Head of caudate nucleus (tissue), 42 donors: ENCODE results near the gene CTNNA3.
A peak's percentile ranks its signal among the peaks of the same experiment; 100 is the strongest.

Experiments used
- DNase-seq, 42 donors: peaks; one replicate each; pipeline versions ENCODE4 v3.0.0 to v3.0.0-alpha.2; 2020 to 2021; ENCODE audit warnings: mixed read lengths in 7 of 42
- intact Hi-C: fragments of 100-400 bp; cut with DNase I; formaldehyde crosslinking; loops from one replicate; pipeline ENCODE4 v1.15.0; 2022

CTNNA3 gene

GRCh38 chr10:66780796-66781195 is 915.2 kb downstream of the CTNNA3 start:
- intact Hi-C loops = no loop called here
- DNase-seq = no peak

DNA sequence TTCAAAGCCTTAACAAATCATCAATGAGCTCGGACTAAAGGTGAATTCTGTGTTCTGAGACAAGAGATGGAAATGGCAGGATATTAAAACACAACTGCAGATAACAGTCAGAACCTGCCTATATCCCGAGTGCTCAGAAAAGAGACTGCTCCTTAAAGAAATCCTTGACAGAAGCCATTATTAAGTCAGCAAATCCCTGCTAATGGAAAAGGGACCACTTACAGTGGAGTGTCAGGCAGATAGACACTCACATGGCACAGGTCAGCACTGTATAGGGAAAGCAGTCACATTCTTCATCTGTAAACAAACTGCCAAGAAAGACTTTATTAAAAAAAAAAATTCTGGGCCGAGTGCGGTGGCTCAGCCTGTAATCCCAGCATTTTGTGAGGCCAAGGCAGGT is 917.6 kb downstream of the CTNNA3 start:
- no peak for DNase-seq
- intact Hi-C loops = no loop called here

DNA sequence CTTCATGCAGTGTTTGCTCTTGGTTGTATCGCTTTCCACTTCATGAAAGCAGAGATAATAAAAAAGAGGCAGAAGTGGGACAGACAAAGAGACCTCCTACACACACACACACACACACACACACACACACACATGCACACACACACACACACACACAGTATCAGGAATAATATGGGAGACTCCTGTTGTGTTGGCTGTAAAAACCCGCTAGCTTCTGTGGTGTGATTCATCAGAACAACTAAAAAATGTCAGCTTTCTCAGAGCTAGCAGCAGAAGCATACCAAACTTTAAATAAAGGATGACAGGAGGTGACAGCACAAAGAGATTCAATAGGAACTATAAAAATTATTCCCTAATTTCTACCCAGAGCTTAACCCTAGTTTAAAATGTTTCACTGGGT is 918.3 kb downstream of the CTNNA3 start:
- intact Hi-C loops = no loop called here
- peak in 12 of 42 donors; percentile 3 to 52 (median 18) for DNase-seq

GRCh38 chr10:66773472-66773817 is 922.5 kb downstream of the CTNNA3 start:
- no peak for DNase-seq
- intact Hi-C loops = no loop called here

DNA sequence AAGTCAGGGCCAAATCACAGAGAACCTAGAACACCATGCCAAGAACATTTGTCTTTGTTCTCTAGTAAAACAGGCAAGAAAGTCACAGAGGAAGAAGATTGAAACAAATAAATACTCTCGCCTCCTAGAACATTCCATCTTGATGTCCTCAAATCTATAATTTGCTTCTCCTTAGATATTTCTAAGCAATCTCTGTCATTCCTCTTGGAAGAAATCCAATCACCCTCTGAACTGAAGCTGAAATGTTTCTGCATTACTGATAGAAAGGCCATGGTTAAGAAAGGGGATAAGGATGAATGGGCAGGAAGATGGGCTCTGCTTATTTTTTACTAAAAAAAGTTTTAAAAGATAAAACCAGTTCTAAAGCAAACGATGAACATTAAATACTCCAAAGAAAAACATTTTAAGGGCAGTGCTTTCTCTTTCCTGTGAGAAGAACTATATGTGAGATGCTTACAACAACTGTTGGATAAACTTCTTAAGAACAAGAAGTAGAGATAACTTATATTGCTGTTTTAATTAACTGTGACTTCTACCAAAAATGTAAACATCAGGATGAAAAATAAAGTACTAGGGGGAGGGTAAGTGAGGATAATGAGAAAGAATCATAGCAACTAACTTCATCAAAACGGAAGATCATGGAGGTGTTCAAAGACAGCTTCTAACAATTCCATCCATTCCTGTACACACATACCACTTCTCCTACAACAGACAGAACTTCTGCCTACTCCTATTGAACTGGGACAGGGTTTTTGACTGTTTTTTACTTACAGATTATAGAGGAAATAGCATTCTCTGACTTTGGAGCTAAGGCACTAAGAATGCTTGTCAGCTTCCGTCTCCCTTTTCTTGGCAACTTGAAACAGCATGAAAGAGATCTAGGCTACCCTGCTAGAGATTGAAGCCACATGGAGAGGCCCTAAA is 923.2 kb downstream of the CTNNA3 start:
- intact Hi-C loops = no loop called here
- no peak for DNase-seq

- no peak for DNase-seq
- intact Hi-C loops = no loop called here
Observed at GRCh38 chr10:66767707-66768106, 928.3 kb downstream of the CTNNA3 start.

- intact Hi-C loops = no loop called here
- DNase-seq = no peak
Observed at GRCh38 chr10:66762218-66762729, 933.7 kb downstream of the CTNNA3 start.

- no peak for DNase-seq
- intact Hi-C loops = no loop called here
Observed at GRCh38 chr10:66760941-66761340, 935.1 kb downstream of the CTNNA3 start.

DNA sequence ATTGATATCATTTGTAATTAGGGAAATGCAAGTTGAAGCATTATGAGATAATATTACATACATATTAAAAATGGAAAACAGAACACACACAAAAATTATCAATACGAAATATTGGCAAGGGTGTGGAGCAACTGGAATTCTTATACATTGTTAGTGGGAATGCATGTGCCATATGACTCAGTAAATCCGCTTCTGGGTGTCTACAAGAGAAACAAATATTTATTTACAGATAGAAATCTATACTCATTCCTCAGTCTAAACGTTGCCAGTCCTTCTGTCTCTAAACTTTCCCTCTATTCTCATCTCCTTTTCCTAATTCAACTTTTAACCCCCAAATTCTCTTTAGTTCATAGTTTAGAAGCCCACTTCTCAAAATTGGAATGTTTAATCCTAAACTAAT is 940.5 kb downstream of the CTNNA3 start:
- DNase-seq = no peak
- intact Hi-C loops = no loop called here

DNA sequence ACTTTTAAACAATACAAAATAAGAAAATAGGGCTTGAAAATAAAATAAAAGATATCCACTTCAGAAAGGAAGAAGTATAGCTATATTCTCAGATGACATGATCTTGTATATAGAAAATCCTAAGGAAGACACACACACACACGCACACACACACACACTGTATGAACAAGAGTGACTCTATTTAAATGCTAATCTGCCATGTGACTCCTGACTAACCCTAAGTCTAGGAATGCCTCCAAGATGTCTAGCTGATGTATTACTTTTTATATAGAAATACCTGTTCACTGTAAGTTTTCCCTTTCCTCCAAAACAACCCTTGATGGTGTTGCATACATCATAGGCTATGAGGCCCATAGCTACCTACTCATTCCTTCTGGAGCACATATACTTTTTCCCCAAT is 943.3 kb downstream of the CTNNA3 start:
- intact Hi-C loops = no loop called here
- no peak for DNase-seq

- intact Hi-C loops = no loop called here
- no peak for DNase-seq
Observed at GRCh38 chr10:66748217-66748616, 947.8 kb downstream of the CTNNA3 start.

DNA sequence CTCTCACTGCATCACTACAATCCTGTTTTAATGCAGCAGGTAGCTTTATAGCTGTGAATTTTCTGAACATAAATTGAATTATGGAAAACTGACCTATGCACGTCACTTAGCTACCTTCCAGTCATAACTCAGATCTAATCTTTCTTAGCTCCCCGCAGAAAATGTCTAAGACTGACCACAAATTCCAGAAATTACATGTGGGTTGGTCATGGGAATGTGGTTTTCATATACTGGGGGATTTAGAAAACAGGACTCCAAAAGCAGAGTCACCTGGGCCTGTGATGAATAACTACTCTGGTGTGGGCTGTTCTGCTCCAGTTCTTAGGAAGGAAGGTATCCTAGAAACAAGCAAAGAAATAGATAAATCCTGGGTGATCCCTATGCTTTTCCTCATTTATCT is 948.5 kb downstream of the CTNNA3 start:
- intact Hi-C loops = no loop called here

GRCh38 chr10:66746711-66747110 is 949.3 kb downstream of the CTNNA3 start:
- no peak for DNase-seq
- intact Hi-C loops = no loop called here

More for the DNA sequence above, 948.5 kb downstream of the CTNNA3 start:
- no peak for DNase-seq

GRCh38 chr10:66746246-66746645 is 949.7 kb downstream of the CTNNA3 start:
- intact Hi-C loops = no loop called here
- DNase-seq = no peak

DNA sequence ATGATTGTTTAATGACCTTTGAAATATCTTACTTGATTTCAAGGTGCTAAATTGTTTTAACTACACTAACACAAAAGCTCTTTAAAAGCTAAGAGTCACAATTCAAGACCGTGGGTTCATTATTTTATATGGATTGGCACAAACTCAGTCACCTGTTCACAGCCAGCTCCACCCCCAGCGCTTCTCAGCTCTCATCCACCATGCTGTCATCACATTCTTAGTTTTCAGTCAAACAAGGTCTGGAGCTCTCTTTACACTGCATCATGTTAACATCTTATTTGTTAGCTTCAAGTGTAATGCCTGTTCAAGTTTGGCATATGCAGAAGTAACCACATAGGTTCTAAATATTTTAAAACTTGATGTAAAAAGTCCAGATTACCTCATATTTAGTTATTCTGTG is 951.1 kb downstream of the CTNNA3 start:
- intact Hi-C loops = no loop called here
- DNase-seq = no peak

DNA sequence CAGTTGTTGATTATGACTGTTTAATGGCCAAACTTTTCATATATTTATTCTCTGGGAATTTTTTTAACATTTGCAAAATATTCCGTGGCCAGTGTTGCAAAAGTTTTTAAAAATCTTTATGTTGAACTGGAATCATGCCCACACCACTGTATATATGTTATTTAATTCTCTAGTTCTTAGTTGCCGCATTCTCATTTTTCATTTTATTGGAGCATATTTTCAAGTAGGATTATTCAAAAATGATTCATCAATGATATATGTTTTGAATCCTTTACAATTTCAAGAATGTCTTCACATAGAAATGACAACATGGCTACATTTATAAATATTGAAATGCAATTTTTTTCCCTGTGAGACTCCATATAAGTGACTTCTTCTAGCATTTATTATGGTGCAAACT is 958.8 kb downstream of the CTNNA3 start:
- no peak for DNase-seq
- intact Hi-C loops = no loop called here

- intact Hi-C loops = no loop called here
- DNase-seq = peak in 2 of 42 donors; percentile 6 to 9
Observed at GRCh38 chr10:66723608-66724400, 972.2 kb downstream of the CTNNA3 start.

DNA sequence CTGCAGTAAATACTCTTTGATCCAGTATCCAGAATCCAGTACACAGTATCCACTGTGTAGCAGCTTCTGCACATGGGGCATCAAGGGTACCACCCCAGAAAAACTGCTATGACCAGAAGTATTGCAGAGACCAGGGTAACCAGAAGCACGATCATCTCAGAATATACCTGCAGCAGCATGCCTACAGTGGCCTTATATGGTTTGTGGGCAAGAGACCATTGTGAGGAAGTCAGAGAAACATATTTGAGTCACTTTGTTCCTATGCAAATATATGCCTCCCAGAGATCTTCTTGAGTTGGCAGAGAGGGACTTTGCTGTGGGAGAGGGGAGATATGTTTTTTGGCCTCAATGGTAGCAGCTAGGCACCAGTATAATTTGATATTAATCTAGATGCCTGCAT is 976.5 kb downstream of the CTNNA3 start:
- intact Hi-C loops = no loop called here
- no peak for DNase-seq

DNA sequence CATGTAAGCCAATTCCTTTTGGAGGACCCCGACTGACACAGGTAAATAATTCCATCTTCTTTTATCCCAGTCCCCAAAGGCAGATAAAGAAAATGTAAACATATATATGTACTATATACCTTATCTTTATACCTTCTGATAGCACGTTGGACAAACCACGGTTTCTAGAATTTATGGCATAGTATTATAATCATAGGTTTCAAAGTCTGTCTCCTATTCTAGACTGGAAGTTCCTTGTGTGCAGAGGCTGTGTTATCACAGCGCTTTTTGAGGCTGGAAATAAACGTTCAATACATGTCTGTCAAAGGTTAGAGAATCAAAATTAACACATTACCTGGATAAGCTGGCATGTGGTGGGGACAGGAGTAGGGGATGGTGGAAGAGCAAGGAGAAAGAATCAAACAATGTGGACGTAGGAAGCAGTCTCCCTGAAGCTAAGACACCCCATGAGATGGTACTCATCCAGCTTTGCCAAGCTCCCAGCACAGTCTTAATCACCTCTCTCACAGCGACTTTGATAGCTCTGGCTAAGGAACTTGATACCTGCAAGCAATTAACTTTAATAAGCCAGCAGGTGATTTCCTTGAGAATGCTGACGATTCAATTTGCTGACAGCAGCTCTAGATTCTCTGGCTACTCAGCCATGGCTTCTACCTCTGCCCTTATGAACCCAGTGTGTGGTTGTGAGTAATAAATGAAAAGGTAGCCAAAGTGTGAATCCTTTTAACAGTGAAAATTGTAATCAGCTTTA is 978.6 kb downstream of the CTNNA3 start:
- no peak for DNase-seq
- intact Hi-C loops = no loop called here

- no peak for DNase-seq
- intact Hi-C loops = no loop called here
Observed at GRCh38 chr10:66714741-66715140, 981.3 kb downstream of the CTNNA3 start.
